Measurements from ENCODE around the gene KLHL10. TPM values are rescaled to one million over a fixed set of nuclear protein-coding genes. Genes with fewer than 3 reads are reported as not detected.
"Not testable (repeated sequence)": the region's sequence is repeated elsewhere in the genome, so short reads cannot be mapped to it uniquely, and the experiment has no call there.

The KLHL10 gene
- total and polyA plus RNA-seq, 4 donors: 0.03 to 0.17 (median 0.07) TPM; not detected in 1

- TF ChIP-seq ZBTB33 (IDR thresholded peaks at IDR 0.05): no peak
- TF ChIP-seq SP1 (IDR thresholded peaks at IDR 0.05): no peak
- no peak for TF ChIP-seq GABPA (IDR thresholded peaks at IDR 0.05 in 1 of 2, conservative IDR thresholded peaks at IDR 0.05 in 1 of 2)
Observed at GRCh38 chr17:41835214-41835799, 2.3 kb upstream of the KLHL10 start (continued).

GRCh38 chr17:41835800-41836549, 1.6 kb upstream of the KLHL10 start, which contains the start of gene NT5C3B:
NT5C3B (minus strand) TSS chr17:41836232; CDS start chr17:41836193, 39 bp downstream.
- Histone ChIP-seq H3K36me3 (ENCODE audit: control insufficient read depth in 4 of 4, insufficient read depth in 3 of 4, low read depth in 1 of 4, low read length in 3 of 4) (peaks cover 5 to 11% (median 6%) of the 10 kb centered on the region in 4 donors), H3K4me3 (ENCODE audit: low read depth in 1 of 3, low read length in 3 of 3) (peak within 1 kb of the TSS; percentile 59 to 81 (median 79)), H3K27ac (ENCODE audit: low read depth in 1 of 2, low read length in 2 of 2) (no peak within 1 kb of the TSS), H3K9ac (ENCODE audit: low read depth in 1 of 2, low read length in 2 of 2) (no peak within 1 kb of the TSS), H3K27me3 (ENCODE audit: control insufficient read depth in 4 of 4, insufficient read depth in 4 of 4, low read length in 3 of 4) (no peaks in the 10 kb centered on the region), H3K4me1 (ENCODE audit: control insufficient read depth in 4 of 4, insufficient read depth in 4 of 4, low read length in 3 of 4) (peaks cover 1 to 9% (median 5%) of the 10 kb centered on the region in 4 donors), H3K9me3 (ENCODE audit: control insufficient read depth in 4 of 4, low read length in 3 of 4) (no peaks in the 10 kb centered on the region)
- DNase-seq (ENCODE audit: low spot score): peak; percentile 63
- under 1% methylated on average over 72 of the region's 72 CpGs for WGBS
- TF ChIP-seq HNF4A (conservative IDR thresholded peaks at IDR 0.05) (no peak), HNF4G (IDR thresholded peaks at IDR 0.05) (no peak), RAD21 (IDR thresholded peaks at IDR 0.05) (no peak), FOXA2 (IDR thresholded peaks at IDR 0.05) (no peak)

GRCh38 chr17:41836550-41837196, 952 bp upstream of the KLHL10 start:
- TF ChIP-seq NR2F2 (IDR thresholded peaks at IDR 0.05) (no peak), YY1 (IDR thresholded peaks at IDR 0.05) (no peak), MAX (IDR thresholded peaks at IDR 0.05) (no peak), HNF4G (IDR thresholded peaks at IDR 0.05) (no peak)
- no peaks in the 10 kb centered on the region for H3K9me3 ChIP-seq (ENCODE audit: control insufficient read depth in 4 of 4, low read length in 3 of 4)
- H3K27me3 ChIP-seq (ENCODE audit: control insufficient read depth in 4 of 4, insufficient read depth in 4 of 4, low read length in 3 of 4): no peaks in the 10 kb centered on the region
- peak overlapping the region; percentile 59 to 81 (median 79) for H3K4me3 ChIP-seq (ENCODE audit: low read depth in 1 of 3, low read length in 3 of 3)
- no peak overlapping the region for H3K27ac ChIP-seq (ENCODE audit: low read depth in 1 of 2, low read length in 2 of 2)
- 64% methylated on average over 21 of the region's 21 CpGs for WGBS
- peaks cover 2 to 5% (median 3%) of the 10 kb centered on the region in 4 donors for H3K36me3 ChIP-seq (ENCODE audit: control insufficient read depth in 4 of 4, insufficient read depth in 3 of 4, low read depth in 1 of 4, low read length in 3 of 4)
- no peak overlapping the region for H3K9ac ChIP-seq (ENCODE audit: low read depth in 1 of 2, low read length in 2 of 2)
- no peak for DNase-seq (ENCODE audit: low spot score)
- H3K4me1 ChIP-seq (ENCODE audit: control insufficient read depth in 4 of 4, insufficient read depth in 4 of 4, low read length in 3 of 4): peaks cover 1 to 9% (median 5%) of the 10 kb centered on the region in 4 donors

- DNase-seq (ENCODE audit: low spot score); H3K36me3 ChIP-seq (ENCODE audit: control insufficient read depth in 4 of 4, insufficient read depth in 3 of 4, low read depth in 1 of 4, low read length in 3 of 4); H3K4me1 ChIP-seq (ENCODE audit: control insufficient read depth in 4 of 4, insufficient read depth in 4 of 4, low read length in 3 of 4); H3K9me3 ChIP-seq (ENCODE audit: control insufficient read depth in 4 of 4, low read length in 3 of 4); H3K27ac ChIP-seq (ENCODE audit: low read depth in 1 of 2, low read length in 2 of 2); H3K27me3 ChIP-seq (ENCODE audit: control insufficient read depth in 4 of 4, insufficient read depth in 4 of 4, low read length in 3 of 4); H3K9ac ChIP-seq (ENCODE audit: low read depth in 1 of 2, low read length in 2 of 2); H3K4me3 ChIP-seq (ENCODE audit: low read depth in 1 of 3, low read length in 3 of 3): not testable (repeated sequence)
- 100% methylated on average over 2 of the region's 2 CpGs for WGBS
Observed at GRCh38 chr17:41839448-41839847, 1.8 kb downstream of the KLHL10 start.

GRCh38 chr17:41840781-41841180, 3.2 kb downstream of the KLHL10 start:
- not testable (repeated sequence) for DNase-seq (ENCODE audit: low spot score); H3K9ac ChIP-seq (ENCODE audit: low read depth in 1 of 2, low read length in 2 of 2); H3K4me1 ChIP-seq (ENCODE audit: control insufficient read depth in 4 of 4, insufficient read depth in 4 of 4, low read length in 3 of 4); H3K27ac ChIP-seq (ENCODE audit: low read depth in 1 of 2, low read length in 2 of 2); H3K4me3 ChIP-seq (ENCODE audit: low read depth in 1 of 3, low read length in 3 of 3); H3K27me3 ChIP-seq (ENCODE audit: control insufficient read depth in 4 of 4, insufficient read depth in 4 of 4, low read length in 3 of 4); H3K9me3 ChIP-seq (ENCODE audit: control insufficient read depth in 4 of 4, low read length in 3 of 4); H3K36me3 ChIP-seq (ENCODE audit: control insufficient read depth in 4 of 4, insufficient read depth in 3 of 4, low read depth in 1 of 4, low read length in 3 of 4)
- WGBS: 92% methylated on average over 6 of the region's 6 CpGs

All from liver (tissue), 9 donors.